GM18870 (cell line): Measurements from ENCODE around the gene LIPI.
"Not testable (repeated sequence)": the region's sequence is repeated elsewhere in the genome, so short reads cannot be mapped to it uniquely, and the experiment has no call there.

Experiments
- ATAC-seq: cut with Tn5 transposase; IDR thresholded peaks from one replicate; pipeline ENCODE4 v1.9.1; 2021; ENCODE audit warnings: moderate library complexity; ENCODE audit not compliant: unreplicated experiment

LIPI gene

GRCh38 chr21:14075346-14076142 lies 135.2 kb downstream of the LIPI start:
- ATAC-seq, result no peak

DNA sequence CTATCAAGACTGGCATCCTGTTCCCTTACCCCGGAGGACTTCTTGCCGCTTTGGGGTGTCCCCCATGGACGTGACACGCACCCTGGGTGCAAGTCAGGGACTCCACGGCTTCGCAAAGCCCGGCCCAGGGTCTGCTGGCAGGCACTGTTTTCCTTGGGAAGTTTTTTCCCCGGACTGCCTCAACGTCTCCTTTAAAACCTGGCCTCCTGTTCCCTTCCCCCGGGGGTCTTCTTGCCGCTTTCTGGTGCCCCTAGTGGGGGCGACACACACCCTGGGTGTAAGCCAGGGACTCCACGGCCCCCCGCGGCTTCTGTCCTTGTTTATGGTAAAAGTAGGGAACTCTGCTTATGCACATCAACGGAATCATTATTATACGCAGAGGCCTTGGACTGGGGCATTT lies 136.6 kb downstream of the LIPI start:
- ATAC-seq, result no peak

DNA sequence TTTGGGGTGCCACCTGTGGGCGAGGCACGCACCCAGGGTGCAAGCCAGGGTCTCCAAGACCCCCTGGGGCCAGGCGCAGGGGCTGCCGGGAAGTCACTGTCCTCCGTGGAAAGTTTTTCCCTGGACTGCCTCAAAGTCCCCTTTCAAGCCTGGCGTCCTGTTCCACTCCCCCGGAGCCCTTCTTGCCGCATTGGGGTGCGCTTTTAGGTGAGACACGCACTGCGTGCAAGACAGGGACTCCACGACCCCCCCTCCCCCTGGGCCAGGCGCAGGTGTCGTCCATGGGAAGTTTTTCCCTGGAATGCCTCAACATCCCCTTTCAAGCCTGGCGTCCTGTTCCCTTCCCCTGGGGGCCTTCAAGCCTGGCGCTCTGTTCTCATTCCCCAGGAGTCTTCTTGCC lies 137.1 kb downstream of the LIPI start:
- no peak for ATAC-seq

DNA sequence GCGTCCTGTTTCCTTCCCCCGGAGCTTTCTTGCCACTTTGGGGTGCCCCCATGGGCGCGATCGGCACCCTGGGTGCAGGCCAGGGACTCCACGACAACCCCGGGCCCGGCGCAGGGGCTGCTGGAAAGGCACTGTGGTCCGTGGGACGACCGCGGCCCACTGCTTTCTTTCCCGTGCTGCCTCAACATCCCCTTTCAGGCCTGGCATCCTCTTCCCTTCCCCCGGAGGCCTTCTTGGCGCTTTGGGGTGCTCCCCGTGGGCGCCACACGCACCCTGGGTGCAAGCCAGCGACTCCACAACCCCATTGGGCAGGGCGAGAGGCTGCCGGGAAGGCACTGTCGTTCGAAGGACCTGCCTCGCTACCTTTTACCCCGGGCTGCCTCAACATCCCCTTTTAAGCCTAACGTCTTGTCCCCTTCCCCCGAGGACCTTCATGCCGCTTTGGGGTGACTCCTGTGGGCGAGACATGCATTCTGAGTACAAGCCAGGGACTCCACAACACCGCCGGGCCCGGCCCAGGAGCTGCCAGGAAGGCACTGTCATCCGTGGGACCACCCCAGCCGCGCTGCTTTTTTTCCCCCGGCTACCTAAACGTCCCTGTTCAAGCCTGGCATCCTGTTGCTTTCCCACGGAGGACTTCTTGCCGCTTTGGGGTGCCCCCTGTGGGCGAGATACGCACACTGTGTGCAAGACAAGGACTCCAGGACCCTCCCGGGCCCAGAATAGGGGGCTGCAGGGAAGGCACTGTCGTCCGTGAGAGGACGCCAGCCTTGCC lies 137.8 kb downstream of the LIPI start:
- ATAC-seq, result no peak

- ATAC-seq, result no peak
Observed at GRCh38 chr21:14071902-14072734, 138.6 kb downstream of the LIPI start.

DNA sequence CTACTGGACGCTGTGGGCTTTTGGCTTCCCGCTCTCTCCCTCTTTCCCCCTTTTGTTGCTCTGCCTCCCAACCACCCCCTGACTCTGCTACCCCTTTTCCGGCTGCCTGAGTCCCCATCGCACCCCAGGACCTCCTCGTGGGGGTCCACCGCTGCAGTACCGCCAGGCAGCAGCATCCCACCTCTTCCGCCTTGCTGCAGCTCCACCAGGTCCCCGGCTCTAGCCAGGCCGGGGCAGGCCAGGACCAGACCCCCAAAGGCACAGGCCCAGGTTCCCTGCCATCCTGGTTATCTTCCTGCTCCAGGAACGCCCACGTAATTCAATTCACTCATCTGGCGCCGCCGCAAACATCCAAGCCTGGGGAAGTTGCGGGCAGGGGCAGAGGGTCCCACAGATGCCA lies 139.8 kb downstream of the LIPI start:
- no peak for ATAC-seq

DNA sequence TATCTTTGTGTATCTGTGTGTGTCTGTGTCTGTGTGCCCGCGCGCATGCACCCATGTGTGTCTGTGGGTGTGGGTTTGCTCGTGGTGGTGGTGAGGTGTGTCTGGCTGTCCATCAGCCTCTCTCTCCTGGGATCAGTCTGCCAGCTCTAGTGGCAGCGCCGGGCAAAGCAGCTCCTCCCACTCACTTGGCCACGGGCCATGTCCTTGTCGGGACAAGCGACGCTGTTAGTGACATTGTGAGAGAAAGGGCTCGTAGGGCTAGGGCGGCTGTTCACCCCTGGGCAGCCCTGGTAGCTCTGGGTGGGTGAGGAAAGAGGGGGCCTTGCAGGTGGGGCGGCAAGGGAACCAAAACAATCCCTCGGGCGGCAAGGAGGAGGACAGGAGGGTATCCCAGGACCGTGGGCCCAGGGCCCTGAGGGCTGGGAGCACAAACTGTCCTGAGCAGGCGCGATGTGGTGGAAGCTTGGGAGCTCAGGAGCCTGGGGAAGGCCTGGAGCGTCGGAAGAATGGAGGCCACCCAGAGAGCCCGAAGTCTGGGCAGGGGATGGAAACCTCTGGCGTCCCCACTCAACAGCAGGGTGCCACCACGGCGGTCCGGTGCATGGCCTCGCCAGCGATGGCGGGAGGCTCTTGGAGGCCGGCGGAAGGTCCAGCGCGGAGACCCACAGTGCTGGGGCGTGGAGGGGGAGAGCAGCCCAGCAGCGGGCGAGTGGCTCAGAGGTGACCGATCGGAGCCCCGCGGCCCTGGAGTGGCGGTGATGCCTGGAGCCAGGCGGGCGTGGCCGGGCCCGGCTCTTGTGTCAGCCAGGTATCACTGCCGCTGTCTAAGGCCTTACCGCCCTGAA lies 140.5 kb downstream of the LIPI start:
- no peak for ATAC-seq

- ATAC-seq, result no peak
Observed at GRCh38 chr21:14064296-14064645, 146.5 kb downstream of the LIPI start.

GRCh38 chr21:14063620-14064295 lies 147.0 kb downstream of the LIPI start:
- ATAC-seq, result not testable (repeated sequence)

GRCh38 chr21:14062684-14063083 lies 148.1 kb downstream of the LIPI start:
- not testable (repeated sequence) for ATAC-seq

DNA sequence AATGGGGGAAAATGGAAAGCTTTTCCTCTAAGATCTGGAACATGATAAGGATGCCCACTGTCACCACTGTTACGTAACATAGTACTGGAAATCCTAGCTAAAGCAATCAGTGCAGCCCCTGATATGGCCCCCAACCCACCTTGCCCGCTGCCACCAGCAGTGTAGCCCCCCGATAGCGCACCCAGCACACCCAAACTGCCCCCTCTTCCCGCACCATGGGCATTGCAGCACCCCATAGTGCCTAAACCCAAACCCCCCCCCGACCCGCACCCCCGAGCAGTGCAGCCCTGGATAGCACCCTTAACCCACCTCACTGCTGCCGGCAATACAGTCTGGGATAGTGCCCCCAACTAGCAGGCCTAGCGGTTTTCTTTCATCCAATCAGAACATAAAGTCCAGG lies 148.9 kb downstream of the LIPI start:
- ATAC-seq, result not testable (repeated sequence)

- not testable (repeated sequence) for ATAC-seq
Observed at GRCh38 chr21:14058995-14059627, 151.6 kb downstream of the LIPI start.
